PC-9 (cell line): ENCODE results near the gene DDX42. TPM values are rescaled to one million over a fixed set of nuclear protein-coding genes. Genes with fewer than 3 reads are reported as not detected.

Source experiments
- BruUV-seq: library from RNA; stranded (reverse); fragments of 400-500 nt; replicated peaks from 2 replicates; lab custom pipeline; 2021; lab: Mats Ljungman, UMichigan
- CTCF ChIA-PET: fragments of 300-600 bp; sonication (Branson Sonifier 250); formaldehyde crosslinking; loops from one replicate; lab custom pipeline; 2022; ENCODE audit warnings: antibody characterized with exemption; lab: Charles Lee
- POLR2A ChIA-PET: fragments of 300-600 bp; sonication (Branson Sonifier 250); formaldehyde crosslinking; loops from one replicate; lab custom pipeline; 2022; ENCODE audit warnings: antibody characterized with exemption; ENCODE audit not compliant: unreplicated experiment; lab: Charles Lee
- DNase-seq, 2 experiments: peaks; one replicate each; pipeline versions ENCODE4 v3.0.0 to v3.0.0-alpha.2; 2015 to 2022; ENCODE audit warnings: mixed read lengths in 1 of 2
- H2AFZ ChIP-seq: fragments of 200-600 bp; sonication (generic); 2 replicates; pipeline ENCODE4 v1.8.1; 2017; ENCODE audit warnings: antibody characterized with exemption
- H3F3A ChIP-seq: fragments of 200-600 bp; sonication (generic); 2 replicates; pipeline ENCODE4 v1.8.1; 2017; ENCODE audit warnings: antibody characterized with exemption, mild to moderate bottlenecking, low read depth; ENCODE audit not compliant: insufficient read depth
- H3K27ac ChIP-seq: fragments of 200-600 bp; sonication (generic); 2 replicates; pipeline ENCODE4 v1.6.1; 2016; ENCODE audit warnings: mixed run types
- H3K27me3 ChIP-seq: fragments of 200-600 bp; sonication (generic); 2 replicates; pipeline ENCODE4 v1.6.1; 2016; ENCODE audit warnings: low read depth, mixed run types; ENCODE audit not compliant: insufficient read depth
- H3K36me3 ChIP-seq: fragments of 200-600 bp; sonication (generic); 2 replicates; pipeline ENCODE4 v1.6.1; 2016; ENCODE audit warnings: low read depth, mixed run types
- H3K4me1 ChIP-seq: fragments of 200-600 bp; sonication (generic); replicated peaks from 2 replicates; pipeline ENCODE4 v1.6.1; 2016; ENCODE audit warnings: mixed run types; ENCODE audit not compliant: insufficient read depth
- H3K4me2 ChIP-seq: fragments of 200-600 bp; sonication (generic); 2 replicates; pipeline ENCODE4 v1.6.1; 2017; ENCODE audit warnings: mixed run types
- H3K4me3 ChIP-seq: fragments of 200-600 bp; sonication (generic); 2 replicates; pipeline ENCODE4 v1.6.1; 2016; ENCODE audit warnings: mixed run types
- H3K79me2 ChIP-seq: fragments of 200-600 bp; sonication (generic); 2 replicates; pipeline ENCODE4 v1.6.1; 2017; ENCODE audit warnings: low read depth, mixed run types
- H3K9me2 ChIP-seq: fragments of 200-600 bp; sonication (generic); 2 replicates; pipeline ENCODE4 v1.8.1; 2017; ENCODE audit warnings: mild to moderate bottlenecking; ENCODE audit not compliant: insufficient read depth
- H3K9me3 ChIP-seq: fragments of 200-600 bp; sonication (generic); 2 replicates; pipeline ENCODE4 v1.8.1; 2016; ENCODE audit warnings: low read depth; ENCODE audit not compliant: insufficient read depth
- H4K20me1 ChIP-seq: fragments of 200-600 bp; sonication (generic); 2 replicates; pipeline ENCODE4 v1.8.1; 2017; ENCODE audit not compliant: insufficient read depth
- EZH2 ChIP-seq: fragments of 200-600 bp; sonication (generic); IDR thresholded peaks from 2 replicates; pipeline ENCODE4 v1.8.0; 2017; ENCODE audit warnings: antibody characterized with exemption, low read depth
- intact Hi-C: fragments of 100-400 bp; cut with micrococcal nuclease; formaldehyde crosslinking; loops from one replicate; pipeline ENCODE4 v1.10.0; 2022; ENCODE audit not compliant: unreplicated experiment
- total RNA-seq: library from RNA; stranded (reverse); gene quantifications from 2 replicates; pipeline ENCODE4 v1.2.3, GENCODE V29; 2021
- TF ChIP-seq, protein P1 (sequence below): fragments of 200-600 bp; sonication (generic); conservative IDR thresholded peaks from 2 replicates; pipeline ENCODE4 v1.6.1; 2017; ENCODE audit warnings: mixed run types, antibody characterized with exemption, mild to moderate bottlenecking, moderate library complexity

Gene DDX42
- total RNA-seq, 1 experiment from 2014 or later = 107 TPM

DNA sequence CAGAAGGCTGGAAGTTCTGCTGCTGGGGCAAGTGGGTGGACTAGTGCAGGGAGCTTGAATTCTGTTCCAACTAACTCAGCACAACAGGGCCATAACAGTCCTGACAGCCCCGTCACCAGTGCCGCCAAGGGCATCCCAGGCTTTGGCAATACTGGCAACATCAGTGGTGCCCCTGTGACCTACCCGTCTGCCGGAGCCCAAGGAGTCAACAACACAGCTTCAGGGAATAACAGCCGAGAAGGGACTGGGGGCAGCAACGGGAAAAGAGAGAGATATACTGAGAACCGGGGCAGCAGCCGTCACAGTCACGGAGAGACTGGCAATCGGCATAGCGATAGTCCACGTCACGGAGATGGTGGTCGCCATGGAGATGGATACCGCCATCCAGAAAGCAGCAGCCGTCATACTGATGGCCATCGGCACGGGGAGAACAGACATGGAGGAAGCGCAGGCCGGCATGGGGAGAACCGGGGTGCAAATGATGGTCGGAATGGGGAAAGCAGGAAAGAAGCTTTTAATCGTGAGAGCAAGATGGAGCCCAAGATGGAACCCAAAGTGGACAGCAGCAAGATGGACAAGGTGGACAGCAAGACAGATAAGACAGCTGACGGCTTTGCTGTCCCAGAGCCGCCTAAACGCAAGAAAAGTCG is 43.9 kb downstream of the DDX42 start:
- Histone ChIP-seq H3K9me2 (no peaks in the 10 kb centered on the region), H3K9me3 (no peaks in the 10 kb centered on the region), H3K27me3 (no peaks in the 10 kb centered on the region), H3F3A (peaks cover 75% of the 10 kb centered on the region), H3K79me2 (0 out of 2 replicates have a peak, but pooled peaks cover 6% of the 10 kb centered on the region), H3K4me2 (no peak overlapping the region), H3K4me1 (no peaks in the 10 kb centered on the region), H2AFZ (no peak overlapping the region), H3K4me3 (no peak overlapping the region), H3K27ac (no peak overlapping the region), H3K36me3 (peaks cover 72% of the 10 kb centered on the region), H4K20me1 (peaks cover 49% of the 10 kb centered on the region)
- TF ChIP-seq EZH2 = no peak
- TF ChIP-seq, protein P1, sequence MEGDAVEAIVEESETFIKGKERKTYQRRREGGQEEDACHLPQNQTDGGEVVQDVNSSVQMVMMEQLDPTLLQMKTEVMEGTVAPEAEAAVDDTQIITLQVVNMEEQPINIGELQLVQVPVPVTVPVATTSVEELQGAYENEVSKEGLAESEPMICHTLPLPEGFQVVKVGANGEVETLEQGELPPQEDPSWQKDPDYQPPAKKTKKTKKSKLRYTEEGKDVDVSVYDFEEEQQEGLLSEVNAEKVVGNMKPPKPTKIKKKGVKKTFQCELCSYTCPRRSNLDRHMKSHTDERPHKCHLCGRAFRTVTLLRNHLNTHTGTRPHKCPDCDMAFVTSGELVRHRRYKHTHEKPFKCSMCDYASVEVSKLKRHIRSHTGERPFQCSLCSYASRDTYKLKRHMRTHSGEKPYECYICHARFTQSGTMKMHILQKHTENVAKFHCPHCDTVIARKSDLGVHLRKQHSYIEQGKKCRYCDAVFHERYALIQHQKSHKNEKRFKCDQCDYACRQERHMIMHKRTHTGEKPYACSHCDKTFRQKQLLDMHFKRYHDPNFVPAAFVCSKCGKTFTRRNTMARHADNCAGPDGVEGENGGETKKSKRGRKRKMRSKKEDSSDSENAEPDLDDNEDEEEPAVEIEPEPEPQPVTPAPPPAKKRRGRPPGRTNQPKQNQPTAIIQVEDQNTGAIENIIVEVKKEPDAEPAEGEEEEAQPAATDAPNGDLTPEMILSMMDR = no peak
- no peak for DNase-seq
- ChIA-PET CTCF (no interaction called here), POLR2A (interaction anchor here (0.6 kb wide), 1 partner anchor 13 kb away, joined by 3 read pairs; no protein-coding TSS in a partner anchor)
- TSS peak; percentile 69 for BruUV-seq
- intact Hi-C loops = no loop called here

DNA sequence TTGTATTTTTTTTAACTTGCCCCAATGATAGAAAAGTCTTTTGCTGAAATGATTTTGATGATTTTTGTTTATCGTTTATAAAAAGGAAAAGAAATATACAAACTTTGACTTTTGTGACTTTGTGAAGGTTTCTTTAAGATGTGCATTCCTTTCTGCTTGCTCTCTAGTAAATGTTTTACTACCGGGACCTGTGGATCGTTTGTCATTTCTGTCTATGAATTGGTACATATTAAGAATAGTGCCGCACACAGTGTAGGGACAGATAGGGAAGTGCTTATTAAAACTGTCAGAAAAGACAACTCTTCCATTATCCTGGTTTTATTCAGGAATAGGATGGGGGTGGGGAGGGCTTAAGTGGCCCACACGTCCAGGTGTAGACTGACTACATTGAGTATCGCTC is 45.2 kb downstream of the DDX42 start:
- POLR2A ChIA-PET = no interaction called here
- H3K9me2 ChIP-seq = no peaks in the 10 kb centered on the region
- no peak overlapping the region for H3K4me3 ChIP-seq
- CTCF ChIA-PET = no interaction called here
- intact Hi-C loops = no loop called here
- 0 out of 2 replicates have a peak, but pooled peaks cover 6% of the 10 kb centered on the region for H3K79me2 ChIP-seq
- no peak overlapping the region for H3K4me2 ChIP-seq
- H2AFZ ChIP-seq = no peak overlapping the region
- no TSS peak for BruUV-seq
- peaks cover 75% of the 10 kb centered on the region for H3F3A ChIP-seq
- peaks cover 67% of the 10 kb centered on the region for H3K36me3 ChIP-seq
- H3K27ac ChIP-seq = no peak overlapping the region
- DNase-seq = no peak
- no peaks in the 10 kb centered on the region for H3K9me3 ChIP-seq
- H3K27me3 ChIP-seq = no peaks in the 10 kb centered on the region
- H4K20me1 ChIP-seq = peaks cover 49% of the 10 kb centered on the region
- no peak for TF ChIP-seq EZH2
- TF ChIP-seq, protein P1 = no peak
- H3K4me1 ChIP-seq = no peaks in the 10 kb centered on the region

DNA sequence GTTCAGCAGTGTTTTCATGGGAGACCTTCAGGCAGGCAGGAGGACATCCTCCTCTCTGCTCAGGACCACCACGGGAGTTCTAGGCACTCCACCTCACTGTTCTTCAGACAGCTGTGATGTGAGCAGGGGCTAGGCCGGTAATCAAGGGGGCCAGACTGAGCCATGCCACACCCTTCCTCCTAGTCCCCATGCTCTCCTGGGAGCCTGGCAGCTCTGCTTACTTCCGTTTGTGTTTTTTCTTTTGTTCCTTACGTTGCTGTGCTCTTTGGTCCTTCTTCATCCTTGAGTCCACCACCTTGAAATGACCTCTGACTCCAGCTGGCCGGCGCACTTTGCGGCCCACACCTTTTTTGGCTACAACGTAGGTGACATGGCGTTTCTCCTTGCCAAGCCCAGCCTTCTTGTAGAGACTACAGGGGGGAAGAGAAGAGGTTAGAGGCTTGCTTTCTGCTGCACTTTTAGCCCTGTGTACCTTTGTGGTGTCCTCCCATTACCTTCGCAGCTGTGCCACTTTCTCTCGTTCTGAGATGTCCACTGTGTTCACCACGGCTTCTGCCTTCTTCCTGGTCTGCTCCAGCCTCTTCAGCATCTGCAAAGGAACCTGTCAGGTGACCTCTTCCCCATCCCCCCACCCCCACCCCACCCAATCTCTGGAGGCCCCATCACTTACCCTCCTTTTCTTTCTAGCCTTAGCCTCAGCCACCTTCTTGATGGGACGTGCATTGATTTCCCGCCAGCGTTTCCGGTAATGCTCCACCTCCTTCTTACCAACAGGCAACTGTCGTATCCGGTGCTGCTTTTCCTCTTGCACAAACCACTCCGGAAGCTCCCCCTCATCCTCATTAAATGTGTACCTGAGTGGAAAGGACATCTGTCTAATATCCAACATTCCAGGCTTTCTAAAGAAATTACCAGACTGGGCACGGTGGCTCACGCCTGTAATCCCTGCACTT is 45.9 kb downstream of the DDX42 start:
- no peak for DNase-seq
- peaks cover 72% of the 10 kb centered on the region for H3K36me3 ChIP-seq
- no peak overlapping the region for H3K4me2 ChIP-seq
- TSS peak; percentile 71 for BruUV-seq
- H3K9me2 ChIP-seq = no peaks in the 10 kb centered on the region
- CTCF ChIA-PET = no interaction called here
- H2AFZ ChIP-seq = no peak overlapping the region
- POLR2A ChIA-PET = interaction anchor here (0.5 to 0.6 kb wide), 2 partner anchors 33 to 121 kb away, joined by 3 to 4 read pairs; no protein-coding TSS in a partner anchor
- no peaks in the 10 kb centered on the region for H3K9me3 ChIP-seq
- H3K27me3 ChIP-seq = no peaks in the 10 kb centered on the region
- intact Hi-C loops = no loop called here
- no peak for TF ChIP-seq EZH2
- TF ChIP-seq, protein P1 = no peak
- H3K79me2 ChIP-seq = peaks cover 12% of the 10 kb centered on the region
- H4K20me1 ChIP-seq = peaks cover 46% of the 10 kb centered on the region
- H3F3A ChIP-seq = peaks cover 71% of the 10 kb centered on the region
- H3K4me3 ChIP-seq = no peak overlapping the region
- no peaks in the 10 kb centered on the region for H3K4me1 ChIP-seq
- no peak overlapping the region for H3K27ac ChIP-seq
